Parathyroid adenoma (tissue), 2 donors: ENCODE data around the gene CBLB.

ENCODE experiments used
- H2AFZ ChIP-seq: fragments of 300-600 bp; sonication (generic); one replicate; pipeline ENCODE4 v1.7.0; 2017; ENCODE audit warnings: antibody characterized with exemption, mild to moderate bottlenecking
- H3K27ac ChIP-seq: fragments of 300-600 bp; sonication (generic); one replicate; pipeline ENCODE4 v1.7.0; 2017
- H3K27me3 ChIP-seq: fragments of 300-600 bp; sonication (generic); one replicate; pipeline ENCODE4 v1.7.0; 2017; ENCODE audit warnings: low read length; ENCODE audit not compliant: control insufficient read depth, insufficient read depth
- H3K36me3 ChIP-seq: fragments of 300-600 bp; sonication (generic); one replicate; pipeline ENCODE4 v1.7.0; 2017; ENCODE audit warnings: low read length; ENCODE audit not compliant: control insufficient read depth, insufficient read depth
- H3K4me1 ChIP-seq: fragments of 300-600 bp; sonication (generic); one replicate; pipeline ENCODE4 v1.7.0; 2017; ENCODE audit warnings: control low read depth
- H3K4me2 ChIP-seq: fragments of 300-600 bp; sonication (generic); one replicate; pipeline ENCODE4 v1.7.0; 2017; ENCODE audit warnings: low read length
- H3K4me3 ChIP-seq: fragments of 300-600 bp; sonication (generic); one replicate; pipeline ENCODE4 v1.7.0; 2017; ENCODE audit warnings: low read depth, low read length
- H3K79me2 ChIP-seq: fragments of 300-600 bp; sonication (generic); one replicate; pipeline ENCODE4 v1.7.0; 2017; ENCODE audit warnings: control low read depth
- H3K9ac ChIP-seq: fragments of 300-600 bp; sonication (generic); one replicate; pipeline ENCODE4 v1.7.0; 2017; ENCODE audit warnings: mild to moderate bottlenecking
- H3K9me3 ChIP-seq: fragments of 300-600 bp; sonication (generic); one replicate; pipeline ENCODE4 v1.7.0; 2017; ENCODE audit warnings: low read length; ENCODE audit not compliant: control insufficient read depth
- CTCF ChIP-seq: fragments of 300-600 bp; sonication (generic); IDR thresholded peaks from one replicate; pipeline ENCODE4 v1.7.0; 2017; ENCODE audit warnings: antibody characterized with exemption, mild to moderate bottlenecking
- donor health status: primary hyperparathyroidism.

Gene CBLB

GRCh38 chr3:105755121-105755886, 113.5 kb downstream of the CBLB start:
- Histone ChIP-seq H3K27ac (no peak overlapping the region), H3K36me3 (no peaks in the 10 kb centered on the region), H3K9ac (no peak overlapping the region), H3K4me3 (no peak overlapping the region), H3K9me3 (no peaks in the 10 kb centered on the region), H3K4me1 (no peaks in the 10 kb centered on the region), H3K4me2 (no peak overlapping the region), H3K27me3 (no peaks in the 10 kb centered on the region), H2AFZ (no peak overlapping the region), H3K79me2 (no peaks in the 10 kb centered on the region)
- TF ChIP-seq CTCF = no peak

GRCh38 chr3:105752791-105753415, 115.9 kb downstream of the CBLB start:
- Histone ChIP-seq H3K4me1 (no peaks in the 10 kb centered on the region), H2AFZ (no peak overlapping the region), H3K9me3 (no peaks in the 10 kb centered on the region), H3K4me3 (no peak overlapping the region), H3K79me2 (no peaks in the 10 kb centered on the region), H3K9ac (no peak overlapping the region), H3K27ac (no peak overlapping the region), H3K27me3 (no peaks in the 10 kb centered on the region), H3K36me3 (no peaks in the 10 kb centered on the region), H3K4me2 (no peak overlapping the region)
- no peak for TF ChIP-seq CTCF

GRCh38 chr3:105747696-105748095, 121.1 kb downstream of the CBLB start:
- Histone ChIP-seq H3K9ac (no peak overlapping the region), H3K27me3 (no peaks in the 10 kb centered on the region), H3K27ac (no peak overlapping the region), H3K4me1 (no peaks in the 10 kb centered on the region), H3K9me3 (no peaks in the 10 kb centered on the region), H3K36me3 (no peaks in the 10 kb centered on the region), H3K4me3 (no peak overlapping the region), H2AFZ (no peak overlapping the region), H3K4me2 (no peak overlapping the region), H3K79me2 (no peaks in the 10 kb centered on the region)
- TF ChIP-seq CTCF = no peak

- H3K4me1 ChIP-seq = no peaks in the 10 kb centered on the region
- no peaks in the 10 kb centered on the region for H3K79me2 ChIP-seq
- no peaks in the 10 kb centered on the region for H3K27me3 ChIP-seq
- H3K4me3 ChIP-seq = no peak overlapping the region
- H3K4me2 ChIP-seq = no peak overlapping the region
- no peak for TF ChIP-seq CTCF
- H3K9ac ChIP-seq = no peak overlapping the region
- no peaks in the 10 kb centered on the region for H3K36me3 ChIP-seq
- H3K9me3 ChIP-seq = no peaks in the 10 kb centered on the region
- H3K27ac ChIP-seq = no peak overlapping the region
- H2AFZ ChIP-seq = no peak overlapping the region
Measured at GRCh38 chr3:105747060-105747541, 121.7 kb downstream of the CBLB start.
